NT2/D1 (cell line): Measurements from ENCODE around the gene ZNF296.

Experiments
- YY1 ChIP-seq: IDR thresholded peaks from 2 replicates; pipeline ENCODE4 v1.6.1; 2011; ENCODE audit not compliant: insufficient read length, insufficient read depth
- ZNF274 ChIP-seq: IDR thresholded peaks from 2 replicates; pipeline ENCODE4 v1.6.1; 2011; ENCODE audit warnings: mild to moderate bottlenecking, low read depth, low read length

- no peak for TF ChIP-seq ZNF274
- no peak for TF ChIP-seq YY1
Measured at GRCh38 chr19:45086480-45086879, 10.2 kb upstream of the ZNF296 start.
